RCC 7860 (cell line): ENCODE results near the gene BCL2.

Experiments
- DNase-seq: peaks from one replicate; pipeline ENCODE4 v3.0.0-alpha.2; 2015; ENCODE audit warnings: low spot score
- FAIRE-seq: peaks from 2 replicates; lab custom pipeline; 2012; peaks lifted over from hg19 to GRCh38; lab: Jason Lieb, UNC

The BCL2 gene

GRCh38 chr18:63262369-63263335, 56.9 kb downstream of the BCL2 start:
- no peak for DNase-seq
- no peak for FAIRE-seq

GRCh38 chr18:63261029-63261428, 58.5 kb downstream of the BCL2 start:
- FAIRE-seq (no peak), DNase-seq (no peak)

- no peak for FAIRE-seq
- DNase-seq = no peak
Measured at GRCh38 chr18:63260380-63260754, 59.2 kb downstream of the BCL2 start.

- DNase-seq (no peak), FAIRE-seq (no peak)
Measured at GRCh38 chr18:63259567-63260379, 59.8 kb downstream of the BCL2 start.

- no peak for FAIRE-seq
- DNase-seq = no peak
Measured at GRCh38 chr18:63258749-63259566, 60.6 kb downstream of the BCL2 start.

GRCh38 chr18:63257453-63257852, 62.1 kb downstream of the BCL2 start:
- DNase-seq = no peak

GRCh38 chr18:63255435-63255834, 64.1 kb downstream of the BCL2 start:
- DNase-seq = no peak
- no peak for FAIRE-seq

More at GRCh38 chr18:63257453-63257852, 62.1 kb downstream of the BCL2 start:
- no peak for FAIRE-seq

GRCh38 chr18:63254716-63255399, 64.7 kb downstream of the BCL2 start:
- FAIRE-seq (no peak), DNase-seq (no peak)

- FAIRE-seq (no peak), DNase-seq (no peak)
Measured at GRCh38 chr18:63253428-63254372, 65.9 kb downstream of the BCL2 start.

GRCh38 chr18:63253014-63253413, 66.6 kb downstream of the BCL2 start:
- no peak for DNase-seq
- no peak for FAIRE-seq

- DNase-seq (no peak), FAIRE-seq (no peak)
Measured at GRCh38 chr18:63249771-63250170, 69.8 kb downstream of the BCL2 start.

GRCh38 chr18:63247926-63248325, 71.6 kb downstream of the BCL2 start:
- FAIRE-seq = no peak

GRCh38 chr18:63247506-63247905, 72.1 kb downstream of the BCL2 start:
- DNase-seq = no peak
- FAIRE-seq = no peak

More at GRCh38 chr18:63247926-63248325, 71.6 kb downstream of the BCL2 start:
- no peak for DNase-seq

- FAIRE-seq (no peak), DNase-seq (no peak)
Measured at GRCh38 chr18:63245600-63245999, 74.0 kb downstream of the BCL2 start.

GRCh38 chr18:63244607-63245006, 75.0 kb downstream of the BCL2 start:
- DNase-seq (no peak), FAIRE-seq (no peak)

- FAIRE-seq (no peak), DNase-seq (no peak)
Measured at GRCh38 chr18:63241760-63242159, 77.8 kb downstream of the BCL2 start.

GRCh38 chr18:63241317-63241712, 78.3 kb downstream of the BCL2 start:
- DNase-seq = no peak
- FAIRE-seq = no peak

- DNase-seq (no peak), FAIRE-seq (no peak)
Measured at GRCh38 chr18:63240531-63241316, 78.8 kb downstream of the BCL2 start.
